ENCODE measurements around the gene MYH10.

Gene MYH10

DNA sequence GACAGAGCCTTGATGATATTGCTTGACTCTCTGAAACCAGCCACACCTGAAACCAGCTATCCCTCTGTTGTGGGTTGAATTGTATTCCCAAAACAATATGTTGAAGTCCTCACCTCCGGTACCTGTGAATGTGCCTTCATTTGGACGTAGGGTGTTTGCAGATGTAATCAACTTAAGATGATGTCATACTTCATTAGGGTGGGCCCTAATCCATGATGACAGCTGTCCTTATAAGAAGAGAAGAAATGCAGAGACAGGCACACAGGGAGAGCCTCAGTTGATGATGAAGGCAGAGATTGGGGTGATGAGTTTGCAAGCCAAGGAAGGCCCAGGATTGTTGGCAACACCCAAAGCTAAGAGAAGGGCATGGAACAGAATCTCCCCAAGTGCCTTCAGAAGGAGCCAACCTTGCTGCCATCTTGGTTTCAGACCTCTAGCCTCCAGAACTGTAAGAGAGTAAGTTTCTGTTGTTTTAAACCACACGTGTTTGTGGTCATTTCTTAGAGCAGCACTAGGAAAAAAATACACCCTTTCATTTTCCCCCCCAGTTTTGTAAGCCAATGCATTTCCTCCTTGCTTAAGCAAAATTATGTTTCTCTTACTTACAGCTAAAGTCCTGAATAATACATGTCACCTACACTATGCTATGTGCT lies 29.4 kb upstream of the MYH10 start:
- no peak for TF ChIP-seq ZNF274 (IDR thresholded peaks at IDR 0.05; ENCODE audit: low read depth, low read length)

DNA sequence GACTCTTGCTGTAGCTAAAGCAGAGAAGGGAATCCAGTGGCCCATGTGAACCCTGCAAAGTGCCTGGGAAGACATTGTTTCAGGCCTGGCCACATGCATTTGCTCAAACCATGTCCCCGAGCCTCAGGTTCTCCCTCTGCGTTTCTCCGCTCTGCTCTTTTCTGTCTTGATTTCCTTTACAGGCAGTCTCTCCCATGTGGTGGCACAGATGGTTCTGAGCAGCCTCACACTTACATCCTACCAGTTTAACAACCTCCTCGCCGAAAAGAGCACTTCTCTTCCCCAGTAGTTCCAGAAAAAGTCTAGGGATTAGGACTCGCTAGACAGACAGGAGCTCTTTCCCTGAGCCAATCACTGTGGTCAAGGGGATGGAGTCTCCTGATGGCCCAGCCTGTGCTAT lies 28.3 kb upstream of the MYH10 start:
- no peak for TF ChIP-seq ZNF274 (IDR thresholded peaks at IDR 0.05; ENCODE audit: low read depth, low read length)

More for the DNA sequence above, 29.4 kb upstream of the MYH10 start:
- H3K4me3 ChIP-seq (ENCODE audit: low read length), result no peak overlapping the region

DNA sequence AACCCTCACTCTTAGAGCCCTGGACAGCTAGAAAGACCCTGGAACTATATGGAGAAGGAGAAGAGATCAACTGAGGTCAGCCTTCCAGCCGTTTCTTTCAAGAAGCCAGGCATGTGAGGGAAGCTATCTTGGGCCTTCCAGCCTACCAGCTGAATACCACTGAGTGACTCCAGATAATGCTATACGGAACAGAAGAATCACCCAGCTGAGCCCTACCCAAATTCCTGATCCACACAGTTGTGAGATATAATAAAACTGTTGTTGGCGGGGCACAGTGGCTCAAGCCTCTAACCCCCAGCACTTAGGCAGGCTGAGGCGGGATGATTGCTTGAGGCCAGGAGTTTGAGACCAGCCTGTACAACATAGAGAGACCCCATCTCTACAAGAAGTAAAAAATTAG lies 26.2 kb upstream of the MYH10 start:
- no peak overlapping the region for H3K4me3 ChIP-seq (ENCODE audit: low read length)
- no peak for TF ChIP-seq ZNF274 (IDR thresholded peaks at IDR 0.05; ENCODE audit: low read depth, low read length)

More for the DNA sequence above, 28.3 kb upstream of the MYH10 start:
- H3K4me3 ChIP-seq (ENCODE audit: low read length), result no peak overlapping the region

DNA sequence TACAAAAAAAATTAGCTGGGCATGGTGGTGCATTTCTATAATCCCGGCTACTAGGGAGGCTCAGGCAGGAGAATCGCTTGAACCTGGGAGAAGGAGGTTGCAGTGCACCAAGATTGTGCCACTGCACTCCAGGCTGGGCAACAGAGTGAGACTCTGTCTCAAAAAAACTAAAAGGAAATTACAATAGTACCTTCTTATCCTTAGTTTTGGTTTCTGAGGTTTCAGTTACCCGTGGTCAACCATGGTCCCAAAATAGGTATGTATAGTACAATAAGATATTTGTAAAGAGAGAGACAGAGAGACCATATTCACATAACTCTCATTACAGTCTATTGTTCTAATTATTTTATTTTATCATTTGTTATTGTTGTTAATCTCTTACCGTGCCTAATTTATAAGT lies 24.3 kb upstream of the MYH10 start:
- no peak for TF ChIP-seq ZNF274 (IDR thresholded peaks at IDR 0.05; ENCODE audit: low read depth, low read length)
- H3K4me3 ChIP-seq (ENCODE audit: low read length), result no peak overlapping the region

DNA sequence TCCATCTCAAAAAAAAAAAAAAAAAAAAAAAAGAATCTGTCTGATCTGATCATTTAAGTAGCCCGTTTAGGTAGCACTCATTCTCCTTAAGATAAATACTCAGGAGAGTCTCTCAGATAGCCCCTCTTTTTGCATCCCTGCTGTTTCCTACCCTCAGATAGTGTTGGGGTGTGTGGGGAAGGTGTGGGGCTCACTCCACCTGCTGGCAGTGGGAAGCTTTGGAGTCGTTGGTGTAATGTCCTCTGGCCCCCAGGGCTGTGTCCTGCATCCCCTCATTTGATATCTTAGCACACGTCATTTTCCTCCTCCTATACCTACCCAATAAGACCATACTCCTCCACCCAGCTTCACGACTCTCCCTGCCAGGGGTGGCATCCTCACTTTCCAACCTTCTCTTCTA lies 20.5 kb upstream of the MYH10 start:
- TF ChIP-seq ZNF274 (IDR thresholded peaks at IDR 0.05; ENCODE audit: low read depth, low read length), result no peak

DNA sequence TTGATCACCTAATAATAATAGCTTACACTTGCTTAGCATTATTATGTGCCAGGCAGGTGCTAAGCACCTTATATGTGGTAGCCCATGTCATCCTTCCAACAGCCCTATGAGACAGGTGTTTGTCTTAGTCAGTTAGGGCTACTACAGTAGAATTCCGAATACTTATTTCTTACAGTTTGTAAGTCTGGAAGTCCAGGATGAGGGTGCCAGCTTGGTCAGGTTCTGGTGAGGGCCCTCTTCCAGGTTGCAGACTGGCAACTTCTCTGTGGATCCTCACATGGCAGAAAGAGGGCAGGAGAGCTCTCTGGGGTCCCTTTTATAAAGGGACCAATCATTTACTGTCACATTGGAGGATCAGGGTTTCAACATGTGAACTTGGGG lies 19.6 kb upstream of the MYH10 start:
- TF ChIP-seq ZNF274 (IDR thresholded peaks at IDR 0.05; ENCODE audit: low read depth, low read length), result no peak
- no peak overlapping the region for H3K4me3 ChIP-seq (ENCODE audit: low read length)

More for the DNA sequence above, 20.5 kb upstream of the MYH10 start:
- H3K4me3 ChIP-seq (ENCODE audit: low read length), result no peak overlapping the region

DNA sequence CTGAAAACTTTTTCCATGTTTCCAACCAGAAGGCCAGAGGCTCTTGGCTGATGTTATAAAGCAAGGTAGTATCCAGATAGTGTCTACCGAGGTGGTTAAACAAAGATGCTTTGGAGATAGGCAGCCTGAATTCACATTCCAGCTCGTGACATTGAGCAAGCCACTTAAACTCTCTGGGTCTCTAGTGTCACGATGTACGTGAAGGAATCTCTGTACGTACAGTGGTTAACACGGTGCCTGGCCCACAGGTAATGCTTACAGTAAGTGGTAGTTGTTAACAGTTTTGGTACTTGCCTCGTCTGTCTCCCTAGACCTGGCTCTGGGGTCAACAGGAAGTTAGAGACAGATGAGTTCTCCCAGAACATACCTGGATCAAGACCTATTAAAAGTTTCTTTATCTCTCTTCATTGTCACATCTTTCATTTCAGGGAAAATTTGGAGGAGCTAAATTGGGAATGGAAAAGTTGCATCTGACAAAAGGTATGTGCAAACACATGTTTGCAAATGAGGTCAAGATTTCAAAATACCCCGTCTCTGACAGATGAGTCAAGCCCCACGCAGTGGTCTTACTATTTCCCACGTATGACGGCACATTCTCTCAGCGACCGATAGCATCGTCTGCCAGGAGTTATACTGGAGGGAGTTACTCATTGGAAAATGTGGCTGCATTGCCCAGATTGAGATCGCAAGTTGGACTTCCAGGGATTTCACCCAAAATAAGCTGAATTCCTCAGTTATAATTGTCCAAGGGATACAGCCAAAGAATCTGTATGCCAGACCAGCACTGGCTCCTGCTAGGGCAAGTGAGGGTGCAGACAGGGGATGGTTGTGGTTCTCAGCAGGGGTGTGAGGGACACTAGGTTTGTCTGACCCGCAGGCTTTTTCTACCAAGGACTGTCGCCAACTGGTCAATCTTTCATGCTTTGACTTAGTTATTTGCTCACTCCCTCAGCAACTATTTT lies 18.9 kb upstream of the MYH10 start:
- H3K4me3 ChIP-seq (ENCODE audit: low read length), result no peak overlapping the region
- TF ChIP-seq ZNF274 (IDR thresholded peaks at IDR 0.05; ENCODE audit: low read depth, low read length), result no peak

DNA sequence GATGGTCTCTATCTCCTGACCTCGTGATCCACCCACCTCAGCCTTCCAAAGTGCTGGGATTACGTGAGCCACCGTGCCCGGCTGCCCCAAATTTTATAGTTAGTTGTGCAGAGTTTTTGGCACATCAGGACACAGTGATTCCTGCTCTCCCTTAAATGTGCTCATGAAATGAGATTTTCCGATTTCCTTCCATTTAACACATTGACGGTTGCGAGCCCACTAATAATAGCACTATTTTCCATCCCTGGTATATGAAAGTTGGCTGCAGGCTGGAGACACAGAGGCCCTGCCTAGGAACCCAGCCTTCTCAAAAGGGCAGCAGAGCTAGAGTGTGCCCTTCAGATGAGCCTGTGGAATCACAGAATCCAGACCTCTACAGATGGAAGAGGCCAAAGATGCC lies 17.4 kb upstream of the MYH10 start:
- TF ChIP-seq ZNF274 (IDR thresholded peaks at IDR 0.05; ENCODE audit: low read depth, low read length), result no peak
- no peak overlapping the region for H3K4me3 ChIP-seq (ENCODE audit: low read length)

DNA sequence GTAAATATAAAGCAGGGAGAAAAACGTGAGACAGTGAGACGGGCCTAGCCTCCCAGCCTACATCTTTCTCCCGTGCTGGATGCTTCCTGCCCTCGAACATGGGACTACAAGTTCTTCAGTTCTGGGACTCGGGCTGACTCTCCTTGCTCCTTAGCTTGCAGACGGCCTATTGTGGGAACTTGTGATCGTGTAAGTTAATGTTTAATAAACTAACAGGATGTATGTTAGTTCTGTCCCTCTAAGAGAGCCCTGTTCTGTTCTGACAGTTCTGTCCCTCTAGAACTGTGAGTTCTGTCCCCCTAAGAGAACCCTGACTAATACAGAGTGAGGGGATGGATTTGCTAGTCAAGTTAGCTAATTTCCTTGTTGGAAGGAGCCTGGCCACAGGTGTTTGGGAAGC lies 16.7 kb upstream of the MYH10 start:
- no peak for TF ChIP-seq ZNF274 (IDR thresholded peaks at IDR 0.05; ENCODE audit: low read depth, low read length)

DNA sequence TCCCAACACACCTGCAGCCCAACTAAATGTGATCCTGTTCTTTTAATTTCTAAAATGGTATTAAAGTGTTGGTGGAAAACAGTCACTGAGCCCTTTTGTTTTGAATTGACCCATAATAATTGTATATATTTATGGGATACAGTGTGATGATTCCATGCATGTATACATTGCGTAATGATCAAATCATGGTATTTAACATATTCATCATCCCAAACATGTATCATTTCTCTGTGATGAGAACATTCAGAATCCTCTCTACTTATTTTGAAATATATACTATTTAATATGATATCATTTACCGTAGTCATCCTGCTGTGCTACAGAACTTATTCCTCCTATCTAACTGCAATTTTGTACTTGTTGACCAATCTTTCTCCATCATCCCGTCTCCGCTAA lies 14.0 kb upstream of the MYH10 start:
- no peak for TF ChIP-seq ZNF274 (IDR thresholded peaks at IDR 0.05; ENCODE audit: low read depth, low read length)
- no peak overlapping the region for H3K4me3 ChIP-seq (ENCODE audit: low read length)

More for the DNA sequence above, 16.7 kb upstream of the MYH10 start:
- no peak overlapping the region for H3K4me3 ChIP-seq (ENCODE audit: low read length)

DNA sequence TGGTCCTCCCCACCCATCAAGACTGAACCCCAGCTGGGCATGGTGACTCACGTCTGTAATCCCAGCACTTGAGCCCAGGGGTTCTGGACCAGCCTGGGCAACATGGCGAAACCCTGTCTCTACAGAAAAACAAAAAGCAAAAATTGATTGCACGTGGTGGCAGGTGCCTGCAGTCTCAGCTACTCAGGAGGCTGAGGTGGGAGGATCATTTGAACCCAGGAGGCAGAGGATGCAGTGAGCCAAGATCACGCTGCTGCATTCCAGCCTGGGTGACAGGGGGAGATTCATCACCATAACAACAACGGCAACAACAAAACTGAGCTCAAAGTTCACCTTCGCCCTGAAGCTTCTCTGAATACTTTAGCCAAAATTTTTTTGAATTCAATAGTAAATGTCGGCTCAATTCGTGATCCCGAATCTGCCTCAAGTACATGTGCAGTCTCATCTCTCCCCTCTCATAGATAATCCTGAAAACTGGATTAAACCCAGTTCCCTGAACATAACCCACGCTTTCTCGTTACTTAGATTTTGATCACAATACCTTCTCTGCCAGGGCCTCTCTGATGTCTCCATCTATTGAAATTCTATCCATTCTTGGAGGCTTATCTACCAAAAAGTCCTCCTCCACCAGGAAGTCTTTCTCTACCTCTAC lies 13.5 kb upstream of the MYH10 start:
- no peak overlapping the region for H3K4me3 ChIP-seq (ENCODE audit: low read length)
- TF ChIP-seq ZNF274 (IDR thresholded peaks at IDR 0.05; ENCODE audit: low read depth, low read length), result no peak

DNA sequence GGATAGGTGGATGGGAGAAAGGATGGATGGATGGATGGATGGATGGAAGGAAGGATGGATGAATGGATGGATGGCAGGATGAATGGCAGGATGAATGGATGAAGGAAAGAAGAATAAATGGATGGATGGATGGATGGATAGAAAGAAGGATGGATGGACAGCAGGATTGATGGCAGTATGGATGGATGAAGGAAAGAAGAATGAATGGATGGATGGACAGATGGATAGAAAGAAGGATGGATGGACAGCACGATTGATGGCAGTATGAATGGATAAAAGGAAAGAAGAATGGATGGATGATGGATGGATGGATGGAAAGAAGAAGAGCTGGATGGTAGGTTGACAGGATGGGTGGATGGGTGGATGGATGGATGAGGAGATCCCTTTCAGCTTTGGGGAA lies 9.2 kb upstream of the MYH10 start:
- TF ChIP-seq ZNF274 (IDR thresholded peaks at IDR 0.05; ENCODE audit: low read depth, low read length), result no peak
- H3K4me3 ChIP-seq (ENCODE audit: low read length), result no peak overlapping the region

DNA sequence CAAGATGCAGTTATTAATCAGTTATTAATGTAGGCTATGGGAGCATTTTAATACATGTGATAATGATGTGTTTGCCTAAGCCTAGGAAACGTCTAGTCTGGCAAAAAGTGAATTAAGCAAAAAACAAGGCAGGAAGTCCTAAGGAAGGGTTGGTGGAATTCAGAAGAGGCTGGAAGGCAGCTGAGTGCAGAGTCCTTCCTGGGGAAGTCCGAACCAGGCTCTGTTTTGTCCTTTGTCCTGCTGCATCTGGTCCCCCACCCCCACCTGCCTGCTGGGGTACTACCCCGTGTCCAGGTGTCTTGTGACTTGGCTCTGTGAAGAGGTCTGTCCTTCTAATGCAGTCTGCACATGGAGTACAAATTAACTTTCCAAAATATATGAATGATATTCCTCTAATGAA lies 1.5 kb upstream of the MYH10 start:
- TF ChIP-seq ZNF274 (IDR thresholded peaks at IDR 0.05; ENCODE audit: low read depth, low read length), result no peak
- H3K4me3 ChIP-seq (ENCODE audit: low read length), result no peak overlapping the region

DNA sequence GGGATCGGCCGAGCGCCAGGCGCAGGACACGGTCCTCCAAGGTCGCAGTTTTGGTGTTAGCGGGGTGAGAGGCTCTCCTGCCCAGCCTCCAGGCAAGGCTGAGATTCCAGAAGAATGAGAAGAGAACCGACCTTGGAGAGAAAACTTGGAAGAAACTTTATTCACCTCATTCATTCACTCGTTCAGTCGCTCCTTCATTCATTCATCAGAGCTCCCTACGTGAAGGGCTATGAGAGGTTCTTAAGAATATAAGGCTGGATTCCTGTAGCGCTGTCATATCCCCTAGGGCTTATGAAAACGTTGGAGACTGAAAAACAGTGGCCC lies 991 bp upstream of the MYH10 start:
- peak overlapping the region; percentile 72 for H3K4me3 ChIP-seq (ENCODE audit: low read length)
- TF ChIP-seq ZNF274 (IDR thresholded peaks at IDR 0.05; ENCODE audit: low read depth, low read length), result no peak
